Upper lobe of right lung (tissue), 1 donor: ENCODE results near the gene ROR1. TPM values are rescaled to one million over a fixed set of nuclear protein-coding genes. Genes with fewer than 3 reads are reported as not detected.

ENCODE experiments used
- ATAC-seq: fragments of 200-7000 bp; cut with Tn5 transposase; one replicate; pipeline ENCODE4 v1.9.1; 2020; ENCODE audit warnings: mild to moderate bottlenecking, moderate library complexity
- DNase-seq: peaks from one replicate; pipeline ENCODE4 v3.0.0-alpha.2; 2020
- H3K27ac ChIP-seq: fragments of 200-600 bp; one replicate; pipeline ENCODE4 v1.8.0; 2022
- H3K27me3 ChIP-seq: fragments of 200-600 bp; one replicate; pipeline ENCODE4 v1.8.0; 2022; ENCODE audit warnings: mild to moderate bottlenecking
- H3K36me3 ChIP-seq: fragments of 200-600 bp; one replicate; pipeline ENCODE4 v1.8.0; 2022
- H3K4me1 ChIP-seq: fragments of 200-600 bp; one replicate; pipeline ENCODE4 v1.8.0; 2022
- H3K4me3 ChIP-seq: fragments of 200-600 bp; one replicate; pipeline ENCODE4 v1.8.0; 2022; ENCODE audit warnings: mild to moderate bottlenecking
- H3K9me3 ChIP-seq: fragments of 200-600 bp; one replicate; pipeline ENCODE4 v1.8.0; 2022
- CTCF ChIP-seq: fragments of 200-600 bp; IDR thresholded peaks from one replicate; pipeline ENCODE4 v1.8.0; 2022; ENCODE audit warnings: antibody characterized with exemption
- intact Hi-C: fragments of 100-400 bp; cut with DNase I; formaldehyde crosslinking; loops from one replicate; pipeline ENCODE4 v1.11.0; 2022
- total RNA-seq: library from RNA; stranded (reverse); fragmentation: NEBNext Ultra II Directional; extraction: Animal tissue kit (Norgen Biotek cat#: 25700); gene quantifications from one replicate; pipeline ENCODE4 v1.2.1, GENCODE V29; 2021
- donor health status: DM: no; HTN: yes; CAD: no; lungs with severe emphysema.

The ROR1 gene
- total RNA-seq, 1 donor from 2014 or later: 21.4 TPM

- DNase-seq: no peak
- TF ChIP-seq CTCF: no peak
- H3K4me3 ChIP-seq: no peak overlapping the region
- intact Hi-C loops: no loop called here
- H3K36me3 ChIP-seq: no peaks in the 10 kb centered on the region
- H3K27ac ChIP-seq: no peak overlapping the region
- H3K9me3 ChIP-seq: no peaks in the 10 kb centered on the region
- ATAC-seq: no peak
- no peaks in the 10 kb centered on the region for H3K27me3 ChIP-seq
- H3K4me1 ChIP-seq: no peaks in the 10 kb centered on the region
Measured at GRCh38 chr1:63857478-63857877, 83.7 kb downstream of the ROR1 start.

- Histone ChIP-seq H3K36me3 (no peaks in the 10 kb centered on the region), H3K9me3 (no peaks in the 10 kb centered on the region), H3K27ac (no peak overlapping the region), H3K4me3 (no peak overlapping the region), H3K27me3 (no peaks in the 10 kb centered on the region), H3K4me1 (no peaks in the 10 kb centered on the region)
- ATAC-seq (no peak), DNase-seq (no peak)
- intact Hi-C loops: no loop called here
- TF ChIP-seq CTCF: no peak
Measured at GRCh38 chr1:63858153-63858552, 84.3 kb downstream of the ROR1 start.

DNA sequence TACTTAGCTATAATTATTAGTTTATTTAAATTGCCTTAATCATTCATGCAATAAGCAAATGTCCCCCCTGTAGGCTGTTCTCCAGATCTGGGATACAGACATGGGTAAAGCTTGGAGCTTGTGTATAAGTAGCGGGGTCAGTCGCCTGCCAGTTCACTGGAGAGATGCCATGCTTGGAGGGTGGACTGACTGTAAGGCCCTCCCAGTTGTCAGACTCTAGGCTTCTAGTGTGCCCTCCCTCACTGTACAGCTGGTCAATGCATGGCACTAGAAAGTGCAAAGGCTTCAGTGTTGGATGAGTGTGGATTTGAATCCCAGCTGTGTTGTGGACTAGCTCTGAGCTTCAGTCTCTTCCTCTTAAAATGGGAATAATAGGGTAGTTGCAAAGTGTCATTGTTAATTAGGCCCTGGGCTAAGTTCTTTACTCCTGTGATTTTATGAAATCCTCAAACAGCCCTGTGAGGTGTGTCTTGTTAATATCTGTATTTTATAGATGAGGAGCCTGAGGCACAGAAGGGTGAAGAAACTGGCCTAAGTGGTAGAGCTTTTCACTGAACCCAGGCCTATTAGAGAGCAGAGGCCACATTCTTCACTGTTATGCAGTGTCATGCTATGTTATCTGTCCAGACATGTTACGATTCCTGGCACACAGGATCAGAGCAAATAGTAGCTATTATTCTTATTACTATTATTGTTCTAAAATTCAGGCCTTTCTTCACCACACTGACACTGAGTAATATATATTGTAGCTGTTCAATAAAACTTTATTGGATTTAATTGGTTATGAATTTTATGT is 85.9 kb downstream of the ROR1 start:
- TF ChIP-seq CTCF: no peak
- ATAC-seq (no peak), DNase-seq (no peak)
- no peaks in the 10 kb centered on the region for H3K4me1 ChIP-seq
- H3K36me3 ChIP-seq: no peaks in the 10 kb centered on the region
- H3K27me3 ChIP-seq: no peaks in the 10 kb centered on the region
- no peak overlapping the region for H3K4me3 ChIP-seq
- no peak overlapping the region for H3K27ac ChIP-seq
- intact Hi-C loops: no loop called here
- no peaks in the 10 kb centered on the region for H3K9me3 ChIP-seq

DNA sequence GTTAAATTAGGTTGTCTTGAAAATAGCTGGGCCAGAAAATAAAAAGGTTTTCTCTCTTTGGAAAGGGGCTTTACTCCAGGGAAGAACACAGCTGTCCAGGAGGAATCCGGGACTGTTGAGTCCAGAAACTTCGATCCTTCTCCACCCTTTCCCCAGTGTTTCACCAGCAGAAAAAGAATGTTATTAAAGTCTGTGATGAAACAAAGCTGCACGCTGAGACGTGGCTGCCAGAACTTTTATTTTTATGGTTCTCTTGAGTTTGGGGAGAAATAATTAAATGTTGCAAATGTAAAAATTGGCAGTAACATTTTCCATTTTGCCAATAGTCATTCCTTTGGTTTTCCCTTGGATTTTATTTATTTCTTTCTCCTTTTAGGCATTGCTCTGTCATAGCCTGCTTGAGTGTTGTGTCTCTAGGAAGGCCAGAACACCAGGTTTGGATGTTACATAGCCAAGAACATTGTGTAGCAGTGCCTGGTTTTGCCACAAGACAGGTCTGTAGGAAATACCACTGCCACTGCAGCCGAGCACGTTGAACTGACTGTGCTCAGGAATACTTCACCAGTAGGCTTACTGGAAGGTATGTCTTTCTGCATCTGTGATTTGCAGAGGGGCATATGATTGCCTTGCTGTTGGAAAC is 87.4 kb downstream of the ROR1 start:
- no peak for TF ChIP-seq CTCF
- no peaks in the 10 kb centered on the region for H3K36me3 ChIP-seq
- no peak overlapping the region for H3K27ac ChIP-seq
- no peaks in the 10 kb centered on the region for H3K4me1 ChIP-seq
- ATAC-seq: no peak
- DNase-seq: no peak
- H3K9me3 ChIP-seq: no peaks in the 10 kb centered on the region
- intact Hi-C loops: no loop called here
- H3K27me3 ChIP-seq: no peaks in the 10 kb centered on the region
- H3K4me3 ChIP-seq: no peak overlapping the region

DNA sequence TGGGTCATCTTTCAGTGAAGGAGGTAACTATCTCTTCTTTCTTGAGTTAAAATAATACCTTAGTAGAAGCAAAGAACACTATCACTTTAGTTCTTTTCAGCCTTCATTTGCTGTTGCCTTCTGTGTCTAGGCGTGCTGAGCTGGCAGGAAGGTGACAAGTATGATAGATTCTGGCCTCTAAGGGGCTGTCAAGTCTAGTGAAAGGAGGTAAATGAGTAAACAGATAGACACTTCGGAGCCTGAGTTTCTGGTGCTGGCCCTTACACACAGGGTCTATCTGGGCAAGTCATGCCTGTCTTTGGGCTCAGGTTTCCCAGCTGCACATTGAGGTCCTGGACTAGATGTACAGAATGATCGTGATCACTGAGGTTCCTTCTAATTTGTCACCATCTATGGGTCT is 89.3 kb downstream of the ROR1 start:
- H3K9me3 ChIP-seq: no peaks in the 10 kb centered on the region
- H3K4me1 ChIP-seq: no peaks in the 10 kb centered on the region
- no peaks in the 10 kb centered on the region for H3K36me3 ChIP-seq
- H3K27me3 ChIP-seq: no peaks in the 10 kb centered on the region
- no peak overlapping the region for H3K27ac ChIP-seq
- no peak overlapping the region for H3K4me3 ChIP-seq
- no peak for TF ChIP-seq CTCF
- DNase-seq (no peak), ATAC-seq (no peak)
- intact Hi-C loops: no loop called here
